ENCODE data around the gene KPNA6. TPM values are rescaled to one million over a fixed set of nuclear protein-coding genes. Genes with fewer than 3 reads are reported as not detected.

Gene KPNA6
- total RNA-seq, 1 experiment from 2014 or later, result 114 TPM

DNA sequence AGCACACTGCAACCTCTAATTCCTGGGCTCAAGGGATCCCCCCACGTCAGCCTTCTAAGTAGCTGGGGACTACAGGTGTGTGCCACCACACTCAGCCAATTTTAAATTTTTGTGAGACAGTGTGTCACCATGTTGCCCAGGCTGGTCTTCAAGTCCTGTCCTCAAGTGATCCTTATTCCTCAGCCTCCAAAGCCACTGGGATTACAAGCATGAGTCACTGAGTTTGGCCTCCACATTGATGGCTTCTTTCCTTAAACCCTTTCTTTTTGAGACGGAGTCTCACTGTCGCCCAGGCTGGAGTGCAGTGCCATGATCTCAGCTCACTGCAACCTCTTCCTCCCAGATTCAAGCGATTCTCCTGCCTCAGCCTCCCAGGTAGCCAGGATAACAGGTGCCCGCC, 7.6 kb downstream of the KPNA6 start:
- peaks cover 16% of the 10 kb centered on the region for H3K79me1 ChIP-seq (ENCODE audit: insufficient read depth, low read depth, low read length, poor library complexity, severe bottlenecking)
- Mint-ChIP-seq H3K27me3 (ENCODE audit: low read depth) (no peaks in the 10 kb centered on the region), H3K27ac (no peak overlapping the region; a peak in 1 of 7 replicates), H3K36me3 (ENCODE audit: insufficient read depth in 1 of 3, low read depth in 3 of 3) (peaks cover 0 to 5% (median 4%) of the 10 kb centered on the region in 3 experiments; a peak in 2 of 7 replicates), H3K4me3 (no peak overlapping the region; a peak in 1 of 5 replicates), H3K4me1 (peaks cover 4 to 10% of the 10 kb centered on the region in 2 experiments; a peak in 1 of 4 replicates), H3K9me3 (no peaks in the 10 kb centered on the region)
- H3K9me3 ChIP-seq (ENCODE audit: control insufficient read depth, low read depth, low read length), result no peaks in the 10 kb centered on the region
- no peaks in the 10 kb centered on the region for H3K4me1 ChIP-seq (ENCODE audit: insufficient read depth, low read length)
- no peak overlapping the region for H2BK15ac ChIP-seq (ENCODE audit: low read depth, low read length)
- H4K8ac ChIP-seq (replicated peaks; ENCODE audit: insufficient read length, low read depth, low read length), result no peak overlapping the region
- H3K9ac ChIP-seq (ENCODE audit: extremely low read depth, insufficient read length, low read length), result no peak overlapping the region
- no peak overlapping the region for H2AFZ ChIP-seq (ENCODE audit: low read length)
- no peak for DNase-seq
- H3K23me2 ChIP-seq (ENCODE audit: insufficient read length, low read depth, low read length, poor library complexity, severe bottlenecking), result no peaks in the 10 kb centered on the region
- no peak overlapping the region for H3K56ac ChIP-seq (ENCODE audit: insufficient read length, low read depth, low read length)
- H2BK5ac ChIP-seq (ENCODE audit: insufficient read length, low read length), result no peak overlapping the region
- no peak overlapping the region for H3K18ac ChIP-seq (ENCODE audit: insufficient read length, low read depth, low read length)
- no peak overlapping the region for H3K4ac ChIP-seq (ENCODE audit: low read depth, low read length)
- H3K27me3 ChIP-seq (ENCODE audit: insufficient read depth, low read length), result no peaks in the 10 kb centered on the region
- no peak overlapping the region for H3K23ac ChIP-seq (ENCODE audit: insufficient read length, low read depth, low read length)
- no peak overlapping the region for H2BK120ac ChIP-seq (ENCODE audit: low read depth, low read length, poor library complexity, severe bottlenecking)
- TF ChIP-seq, protein P1, sequence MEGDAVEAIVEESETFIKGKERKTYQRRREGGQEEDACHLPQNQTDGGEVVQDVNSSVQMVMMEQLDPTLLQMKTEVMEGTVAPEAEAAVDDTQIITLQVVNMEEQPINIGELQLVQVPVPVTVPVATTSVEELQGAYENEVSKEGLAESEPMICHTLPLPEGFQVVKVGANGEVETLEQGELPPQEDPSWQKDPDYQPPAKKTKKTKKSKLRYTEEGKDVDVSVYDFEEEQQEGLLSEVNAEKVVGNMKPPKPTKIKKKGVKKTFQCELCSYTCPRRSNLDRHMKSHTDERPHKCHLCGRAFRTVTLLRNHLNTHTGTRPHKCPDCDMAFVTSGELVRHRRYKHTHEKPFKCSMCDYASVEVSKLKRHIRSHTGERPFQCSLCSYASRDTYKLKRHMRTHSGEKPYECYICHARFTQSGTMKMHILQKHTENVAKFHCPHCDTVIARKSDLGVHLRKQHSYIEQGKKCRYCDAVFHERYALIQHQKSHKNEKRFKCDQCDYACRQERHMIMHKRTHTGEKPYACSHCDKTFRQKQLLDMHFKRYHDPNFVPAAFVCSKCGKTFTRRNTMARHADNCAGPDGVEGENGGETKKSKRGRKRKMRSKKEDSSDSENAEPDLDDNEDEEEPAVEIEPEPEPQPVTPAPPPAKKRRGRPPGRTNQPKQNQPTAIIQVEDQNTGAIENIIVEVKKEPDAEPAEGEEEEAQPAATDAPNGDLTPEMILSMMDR (conservative IDR thresholded peaks at IDR 0.05), result no peak
- no peak overlapping the region for H3K27ac ChIP-seq (ENCODE audit: insufficient read length, low read depth, low read length)
- H4K5ac ChIP-seq (ENCODE audit: insufficient read length, low read depth, low read length), result no peak overlapping the region
- no peak overlapping the region for H2BK20ac ChIP-seq (ENCODE audit: low read depth, low read length, poor library complexity, severe bottlenecking)
- H3T11ph ChIP-seq (ENCODE audit: low read length), result no peak overlapping the region
- no peak overlapping the region for H4K91ac ChIP-seq (ENCODE audit: insufficient read length, low read depth, low read length)
- no peak overlapping the region for H2AK5ac ChIP-seq (ENCODE audit: insufficient read length, low read length)
- peaks cover 33% of the 10 kb centered on the region for H3K79me2 ChIP-seq (ENCODE audit: insufficient read depth, low read length)
- H4K20me1 ChIP-seq (ENCODE audit: control insufficient read depth, insufficient read depth, insufficient read length), result no peaks in the 10 kb centered on the region
- H3K14ac ChIP-seq (ENCODE audit: insufficient read depth, low read length), result no peak overlapping the region
- no peak overlapping the region for H3K4me2 ChIP-seq (ENCODE audit: insufficient read depth, insufficient read length, low read length)
- WGBS (ENCODE audit: extremely low coverage, insufficient read length, low lambda C conversion rate), result no CpG with 5 or more reads among the region's 5 CpGs
- no peak overlapping the region for H2BK12ac ChIP-seq (ENCODE audit: insufficient read length, low read depth, low read length)

Data from H9 (cell line).